ENCODE measurements around the gene PLVAP.

- TF ChIP-seq POLR2A (IDR thresholded peaks at IDR 0.05) (no peak), CTCF (IDR thresholded peaks at IDR 0.05) (no peak)
Observed at GRCh38 chr19:17312189-17313113, 64.7 kb downstream of the PLVAP start.
